GM12801 (cell line): ENCODE results near the gene GRSF1.

Experiments
- CTCF ChIP-seq: IDR thresholded peaks from one replicate; pipeline ENCODE4 v1.5.1; 2011; ENCODE audit warnings: control low read depth; ENCODE audit not compliant: insufficient read length; ENCODE audit errors: extremely low read depth

The GRSF1 gene

GRCh38 chr4:70863099-70863790, 23.6 kb upstream of the GRSF1 start:
- no peak for TF ChIP-seq CTCF

- no peak for TF ChIP-seq CTCF
Observed at GRCh38 chr4:70859066-70859465, 19.4 kb upstream of the GRSF1 start.

DNA sequence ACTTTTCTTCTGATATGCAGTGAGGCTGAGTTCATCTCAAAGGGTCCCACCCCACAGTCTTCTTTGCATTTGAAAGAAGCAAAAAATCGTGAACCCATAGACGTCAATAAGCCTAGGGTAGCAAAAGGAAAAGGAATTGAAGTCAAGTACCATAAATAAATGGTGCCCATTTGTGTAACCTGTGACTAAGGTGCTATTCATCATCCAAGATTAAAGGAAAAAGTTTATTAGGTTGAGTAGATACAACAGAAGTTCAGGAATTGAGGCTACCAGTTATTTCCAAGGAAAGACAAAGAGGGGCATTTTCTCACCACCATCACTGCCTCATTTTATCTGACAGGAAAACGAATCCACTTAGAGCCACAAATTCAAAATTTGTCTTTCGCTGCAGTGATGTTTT, 18.8 kb upstream of the GRSF1 start:
- no peak for TF ChIP-seq CTCF

- TF ChIP-seq CTCF, result no peak
Observed at GRCh38 chr4:70855464-70855863, 15.8 kb upstream of the GRSF1 start.

DNA sequence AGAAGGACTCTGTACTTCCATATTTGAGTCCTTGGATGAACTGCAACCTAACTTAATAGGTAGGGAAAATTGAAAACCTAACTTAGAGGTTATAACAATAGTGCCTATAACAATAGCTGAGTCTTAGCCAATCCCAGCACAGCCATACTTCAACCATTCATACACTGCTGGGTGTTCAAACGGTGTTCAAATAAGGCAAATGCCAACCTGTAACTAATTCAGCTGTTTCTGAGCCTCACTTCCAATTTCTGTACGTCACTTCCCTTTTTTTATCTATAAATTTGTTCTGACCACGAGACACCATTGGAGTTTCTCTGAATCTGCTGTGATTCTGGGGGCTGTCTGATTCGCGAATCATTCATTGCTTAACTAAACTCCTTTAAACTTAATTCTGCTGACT, 9.6 kb upstream of the GRSF1 start:
- no peak for TF ChIP-seq CTCF

- TF ChIP-seq CTCF, result no peak
Observed at GRCh38 chr4:70844180-70844579, 4.5 kb upstream of the GRSF1 start.

GRCh38 chr4:70842761-70843435, 3.2 kb upstream of the GRSF1 start:
- no peak for TF ChIP-seq CTCF
